Ovary (tissue), 9 donors: ENCODE measurements around the gene USP49. TPM values are rescaled to one million over a fixed set of nuclear protein-coding genes. Genes with fewer than 3 reads are reported as not detected.

ENCODE experiments used
- DNase-seq, 5 donors: peaks; one replicate each; pipeline ENCODE4 v3.0.0-alpha.2; 2019 to 2020
- H3K27ac ChIP-seq, 2 donors: fragments of 200-600 bp; one replicate each; pipeline versions ENCODE4 v1.5.1 to v1.8.0; 2019 to 2022
- H3K27me3 ChIP-seq: fragments of 200-600 bp; one replicate; pipeline ENCODE4 v1.8.0; 2022
- H3K36me3 ChIP-seq: fragments of 200-600 bp; sonication (generic); one replicate; pipeline ENCODE4 v1.5.1; 2019
- H3K4me1 ChIP-seq: one replicate; pipeline ENCODE4 v1.8.1; 2013; ENCODE audit warnings: mild to moderate bottlenecking, moderate library complexity; ENCODE audit not compliant: insufficient read depth
- H3K4me3 ChIP-seq: fragments of 200-600 bp; sonication (generic); one replicate; pipeline ENCODE4 v1.5.1; 2017
- H3K9me3 ChIP-seq, 2 donors: fragments of 200-600 bp in 1 of 2; sonication (generic) in 1 of 2; one replicate each; pipeline versions ENCODE4 v1.5.1 to v1.8.1; 2013 to 2019; ENCODE audit warnings: mild to moderate bottlenecking in 1 of 2, moderate library complexity in 1 of 2
- CTCF ChIP-seq, 3 donors: fragments of 450-650 bp in 2 of 3; fragments of 200-600 bp in 1 of 3; IDR thresholded peaks; one replicate each; pipeline versions ENCODE4 v1.5.1 to v1.8.0; 2016 to 2022; ENCODE audit warnings: antibody characterized with exemption in 3 of 3, mild to moderate bottlenecking in 1 of 3
- EP300 ChIP-seq: sonication (generic); formaldehyde crosslinking; IDR thresholded peaks from one replicate; pipeline ENCODE4 v1.6.1; 2017; ENCODE audit warnings: antibody characterized with exemption
- POLR2A ChIP-seq: fragments of 450-650 bp; IDR thresholded peaks from one replicate; pipeline ENCODE4 v1.6.1; 2017; ENCODE audit warnings: antibody characterized with exemption, mild to moderate bottlenecking, moderate library complexity
- WGBS, 3 donors: extraction: QIAGEN DNeasy Blood & Tissue Kit in 1 of 3; methylation state at CpG; one replicate each; pipeline versions ENCODE4 v1.1.5 to v1.1.7; 2013 to 2017; 5-methylcytosine and 5-hydroxymethylcytosine counted together
- intact Hi-C, 4 donors: fragments of 100-400 bp; cut with DNase I; formaldehyde crosslinking; loops; one replicate each; pipeline versions ENCODE4 v1.11.0 to v1.15.1; 2022 to 2023
- polyA plus RNA-seq, 2 donors: library from polyadenylated mRNA; stranded (reverse); fragments of 200-250 nt in 1 of 2; fragments of 350-450 nt in 1 of 2; fragmentation: Illumina TruSeq in 1 of 2; extraction: RNeasy Lipid Tissue Mini Kit (QIAGEN cat#74804) in 1 of 2; gene quantifications; one replicate each; pipeline ENCODE4 v1.2.3, GENCODE V29; 2013 to 2014
- total RNA-seq, 7 donors: library from RNA; depleted of rRNA in 2 of 7; stranded (reverse); fragments of >200 nt in 2 of 7; fragmentation: NEBNext Ultra II Directional in 3 of 7; extraction: Animal tissue kit (Norgen Biotek cat#: 25700) in 3 of 7; gene quantifications; one replicate each; pipeline versions ENCODE4 v1.1.0 to v1.2.4, GENCODE V29; 2016 to 2023
- donor health status: DM: no; HTN: no; CAD: no; lungs with moderate emphysema.
- donor health status: DM: no; HTN: no; CAD: no.
- donor health status: Bipolar disorder and iron deficiency.
- donor health status: DM: yes; HTN: yes; CAD: no.
- donor health status: DM: no; HTN: no; CAD: no.
- donor health status: DM: yes; HTN: yes; CAD: no.

Gene USP49
- total and polyA plus RNA-seq, 9 donors, result 2.0 to 5.1 (median 3.1) TPM

- no peak for TF ChIP-seq CTCF (IDR thresholded peaks at IDR 0.05)
- no peak for TF ChIP-seq EP300
- TF ChIP-seq POLR2A, result no peak
- Histone ChIP-seq H3K36me3 (no peaks in the 10 kb centered on the region), H3K27ac (no peak overlapping the region), H3K4me3 (no peak overlapping the region), H3K9me3 (no peaks in the 10 kb centered on the region), H3K4me1 (no peaks in the 10 kb centered on the region), H3K27me3 (no peaks in the 10 kb centered on the region)
- intact Hi-C loops, result no loop called here
- WGBS, 3 donors, result 81 to 87% (median 83%) methylated on average over 5 of the region's 5 CpGs
- no peak for DNase-seq
These were observed 10.2 kb downstream of the USP49 start for GRCh38 chr6:41884957-41885356.

- no peaks in the 10 kb centered on the region for H3K27me3 ChIP-seq
- intact Hi-C loops, result no loop called here
- TF ChIP-seq CTCF (IDR thresholded peaks at IDR 0.05) (no peak), EP300 (no peak), POLR2A (no peak)
- no peak for DNase-seq
- H3K4me1 ChIP-seq, result no peaks in the 10 kb centered on the region
- H3K4me3 ChIP-seq, result no peak overlapping the region
- no peaks in the 10 kb centered on the region for H3K9me3 ChIP-seq
- WGBS, 3 donors, result 31 to 49% (median 37%) methylated on average over 1 of the region's 1 CpG
- H3K36me3 ChIP-seq, result no peaks in the 10 kb centered on the region
- no peak overlapping the region for H3K27ac ChIP-seq
These were observed 13.7 kb downstream of the USP49 start for GRCh38 chr6:41881506-41881905.

GRCh38 chr6:41878961-41879405, 16.2 kb downstream of the USP49 start:
- H3K4me1 ChIP-seq, result no peaks in the 10 kb centered on the region
- 59 to 66% (median 63%) methylated on average over 5 of the region's 5 CpGs for WGBS, 3 donors
- H3K36me3 ChIP-seq, result no peaks in the 10 kb centered on the region
- H3K9me3 ChIP-seq, result no peaks in the 10 kb centered on the region
- no peak overlapping the region for H3K27ac ChIP-seq
- no peak overlapping the region for H3K4me3 ChIP-seq
- no peak for DNase-seq
- no peak for TF ChIP-seq EP300
- intact Hi-C loops, result no loop called here
- H3K27me3 ChIP-seq, result no peaks in the 10 kb centered on the region

GRCh38 chr6:41878246-41878645, 16.9 kb downstream of the USP49 start:
- no peaks in the 10 kb centered on the region for H3K4me1 ChIP-seq
- DNase-seq, result no peak
- no peak overlapping the region for H3K27ac ChIP-seq
- H3K9me3 ChIP-seq, result no peaks in the 10 kb centered on the region
- H3K4me3 ChIP-seq, result no peak overlapping the region
- H3K36me3 ChIP-seq, result no peaks in the 10 kb centered on the region
- no peaks in the 10 kb centered on the region for H3K27me3 ChIP-seq
- WGBS, 3 donors, result 16 to 50% (median 22%) methylated on average over 2 of the region's 2 CpGs
- no peak for TF ChIP-seq EP300
- TF ChIP-seq CTCF (IDR thresholded peaks at IDR 0.05), result no peak
- intact Hi-C loops, result no loop called here

GRCh38 chr6:41877051-41877680, 18.0 kb downstream of the USP49 start:
- intact Hi-C loops, result no loop called here
- H3K27me3 ChIP-seq, result no peaks in the 10 kb centered on the region
- no peaks in the 10 kb centered on the region for H3K9me3 ChIP-seq
- 84 to 93% (median 87%) methylated on average over 2 of the region's 2 CpGs for WGBS, 3 donors
- TF ChIP-seq EP300 (no peak), CTCF (IDR thresholded peaks at IDR 0.05) (no peak), POLR2A (no peak)
- H3K27ac ChIP-seq, result no peak overlapping the region
- no peaks in the 10 kb centered on the region for H3K4me1 ChIP-seq
- no peak overlapping the region for H3K4me3 ChIP-seq
- no peaks in the 10 kb centered on the region for H3K36me3 ChIP-seq
- no peak for DNase-seq
